ENCODE data around the gene FANCC. TPM values are rescaled to one million over a fixed set of nuclear protein-coding genes. Genes with fewer than 3 reads are reported as not detected.
A peak's percentile ranks its signal among the peaks of the same experiment; 100 is the strongest.

FANCC gene
- total and polyA plus RNA-seq, 2 of the 4 experiments (the other 2 are of a cell fraction) = 4.7 to 6.3 TPM

DNA sequence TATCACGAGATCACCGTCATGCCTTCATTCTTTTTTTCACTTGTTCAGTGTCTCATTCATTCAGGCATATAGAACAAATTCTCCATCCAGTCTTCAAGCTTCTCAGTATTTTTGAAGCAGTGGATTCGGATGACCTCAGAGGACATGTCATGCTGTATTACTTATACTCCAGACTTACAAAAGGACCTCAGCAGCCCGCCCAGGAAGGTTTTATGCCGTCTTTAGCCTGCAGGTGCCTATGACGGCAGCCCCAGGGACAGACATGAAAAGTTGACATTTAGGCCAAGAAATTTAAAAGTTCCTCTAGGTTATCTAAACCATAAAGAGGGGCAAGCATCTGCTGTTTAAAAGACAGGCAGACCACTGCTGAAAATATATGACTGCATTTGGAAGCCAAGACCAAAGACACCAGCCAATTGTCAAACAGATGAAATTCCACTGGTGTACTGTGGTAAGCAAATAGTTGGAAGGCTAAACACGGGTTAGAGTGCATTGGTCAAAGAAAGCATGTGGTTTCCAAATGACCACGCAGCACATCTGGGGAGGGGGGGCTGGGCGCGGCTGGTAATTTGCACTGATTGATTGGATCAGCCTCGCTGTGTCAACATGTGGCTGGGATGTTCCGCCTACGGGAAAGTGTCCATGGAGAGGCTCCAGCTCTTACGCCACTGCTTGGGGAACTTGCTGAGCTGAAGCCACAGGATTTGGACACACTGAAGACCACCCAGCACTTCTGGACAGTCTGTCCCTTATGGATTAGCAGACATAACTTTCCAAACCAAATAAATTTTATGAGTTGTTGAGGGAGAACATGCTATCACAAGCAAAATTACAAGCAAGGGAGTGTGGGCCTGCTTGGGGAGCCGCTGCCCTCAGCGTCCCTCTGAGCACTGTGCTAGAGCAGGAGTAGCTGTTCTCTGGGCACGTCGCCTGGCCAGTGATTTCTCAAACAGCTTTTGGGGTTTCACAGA, 173.6 kb downstream of the FANCC start:
- Histone ChIP-seq H3K56ac (ENCODE audit: extremely low read depth, insufficient read depth, low read length) (no peak overlapping the region), H4K8ac (ENCODE audit: low read depth in 2 of 2, low read length in 2 of 2) (peak overlapping the region in 1 of 2 experiments; percentile 32; a peak in 1 of 4 replicates), H3K27ac (ENCODE audit: insufficient read depth, low read length) (peak overlapping the region; percentile 48; the same call in 1 of the 2 replicates), H3K4me1 (ENCODE audit: control insufficient read depth, insufficient read depth, low read length) (peaks cover 6% of the 10 kb centered on the region; the same call in 1 of the 2 replicates), H3K14ac (replicated peaks; ENCODE audit: low read depth, low read length) (peak overlapping the region; percentile 28; the same call in 1 of the 2 replicates), H2BK120ac (ENCODE audit: low read depth, low read length) (peak overlapping the region; percentile 18; the same call in 1 of the 2 replicates), H3K9ac (ENCODE audit: low read depth, low read length) (no peak overlapping the region; the same call in 1 of the 2 replicates), H3K79me1 (ENCODE audit: low read depth in 1 of 2, low read length in 2 of 2) (no peaks in the 10 kb centered on the region), H3K4ac (ENCODE audit: low read depth, low read length) (peak overlapping the region; percentile 47; the same call in 1 of the 2 replicates), H2AK5ac (ENCODE audit: low read depth, low read length) (no peak overlapping the region), H3K36me3 (ENCODE audit: control insufficient read depth, insufficient read depth, low read length) (no peaks in the 10 kb centered on the region), H2BK20ac (ENCODE audit: low read depth, low read length) (peak overlapping the region; percentile 22; the same call in 1 of the 2 replicates), H3K9me3 (ENCODE audit: control insufficient read depth, insufficient read depth, low read length) (no peaks in the 10 kb centered on the region), H4K20me1 (ENCODE audit: insufficient read depth, low read length) (no peaks in the 10 kb centered on the region), H3K23ac (ENCODE audit: low read depth, low read length) (0 out of 2 replicates have a peak overlapping the region, but pooled peaks have one; percentile 40), H2AK9ac (replicated peaks; ENCODE audit: low read depth, low read length, poor library complexity) (no peak overlapping the region), H4K5ac (ENCODE audit: low read depth, low read length) (no peak overlapping the region), H3K4me3 (ENCODE audit: insufficient read depth, low read depth, low read length) (no peak overlapping the region), H2AFZ (replicated peaks; ENCODE audit: low read length, poor library complexity) (peak overlapping the region; percentile 62), H4K91ac (ENCODE audit: insufficient read depth, low read depth, low read length) (peak overlapping the region; percentile 18; the same call in 1 of the 2 replicates), H3K18ac (ENCODE audit: low read depth, low read length) (peak overlapping the region; percentile 2; the same call in 1 of the 2 replicates), H3K4me2 (ENCODE audit: low read depth, low read length) (peak overlapping the region; percentile 1; the same call in 1 of the 2 replicates), H2BK15ac (ENCODE audit: low read depth, low read length) (peak overlapping the region; percentile 34; the same call in 1 of the 3 replicates), H3K9me1 (ENCODE audit: insufficient read depth, low read length) (0 out of 2 replicates have a peak, but pooled peaks cover 4% of the 10 kb centered on the region), H2BK5ac (ENCODE audit: low read depth, low read length, poor library complexity, severe bottlenecking) (peak overlapping the region; percentile 16), H3K27me3 (ENCODE audit: control insufficient read depth, insufficient read depth, low read length) (no peaks in the 10 kb centered on the region)
- TF ChIP-seq MAZ (IDR thresholded peaks at IDR 0.05; ENCODE audit: borderline replicate concordance, low read depth, low read length) = no peak
- peak; percentile 66; the same call in 1 of the 2 replicates for TF ChIP-seq CEBPB (IDR thresholded peaks at IDR 0.05; ENCODE audit: low read depth, low read length)
- TF ChIP-seq, protein P1, sequence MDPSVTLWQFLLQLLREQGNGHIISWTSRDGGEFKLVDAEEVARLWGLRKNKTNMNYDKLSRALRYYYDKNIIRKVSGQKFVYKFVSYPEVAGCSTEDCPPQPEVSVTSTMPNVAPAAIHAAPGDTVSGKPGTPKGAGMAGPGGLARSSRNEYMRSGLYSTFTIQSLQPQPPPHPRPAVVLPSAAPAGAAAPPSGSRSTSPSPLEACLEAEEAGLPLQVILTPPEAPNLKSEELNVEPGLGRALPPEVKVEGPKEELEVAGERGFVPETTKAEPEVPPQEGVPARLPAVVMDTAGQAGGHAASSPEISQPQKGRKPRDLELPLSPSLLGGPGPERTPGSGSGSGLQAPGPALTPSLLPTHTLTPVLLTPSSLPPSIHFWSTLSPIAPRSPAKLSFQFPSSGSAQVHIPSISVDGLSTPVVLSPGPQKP (IDR thresholded peaks at IDR 0.05; ENCODE audit: borderline replicate concordance, low read depth, low read length) = no peak
- TF ChIP-seq NFE2L2 (IDR thresholded peaks at IDR 0.05; ENCODE audit: low read depth, low read length) = 0 out of 2 replicates have a peak, but pooled peaks have one; percentile 2
- intact Hi-C loops (cut with micrococcal nuclease) (no loop called here), in situ Hi-C loops (cut with MboI; ENCODE audit: low sequenced_read_pairs) (no loop called here), dilution Hi-C loops (cut with HindIII; ENCODE audit: low sequenced_read_pairs, unreplicated experiment) (no loop called here)
- BruUV-seq (replicated peaks) = no TSS peak
- DNase-seq (peak; percentile 86), ATAC-seq (ENCODE audit: low read depth) (peak; percentile 88)
- ChIA-PET CTCF (interaction anchor here (0.9 to 1.2 kb wide), 2 partner anchors 13 to 24 kb away, joined by 3 to 4 read pairs; no protein-coding TSS in a partner anchor), POLR2A (ENCODE audit: unreplicated experiment) (no interaction called here)
- 35% methylated on average over 13 of the region's 18 CpGs; no CpG with 5 or more reads in 1 of the 2 experiments for WGBS, 2 experiments (ENCODE audit: extremely low coverage in 2 of 2, insufficient read length in 1 of 2)

Data from IMR-90 (cell line).